Hindlimb muscle (tissue), 1 donor: Measurements from ENCODE around the gene GAMT. TPM values are rescaled to one million over a fixed set of nuclear protein-coding genes. Genes with fewer than 3 reads are reported as not detected.

Experiments
- DNase-seq: peaks from one replicate; pipeline ENCODE4 v3.0.0-alpha.2; 2013
- polyA plus RNA-seq: library from polyadenylated mRNA; unstranded; fragments of 120-200 nt; gene quantifications from one replicate; pipeline ENCODE4 v1.2.1, GENCODE V29; 2013; ENCODE audit not compliant: insufficient read length

Gene GAMT
- polyA plus RNA-seq, 1 donor: 287 TPM

DNA sequence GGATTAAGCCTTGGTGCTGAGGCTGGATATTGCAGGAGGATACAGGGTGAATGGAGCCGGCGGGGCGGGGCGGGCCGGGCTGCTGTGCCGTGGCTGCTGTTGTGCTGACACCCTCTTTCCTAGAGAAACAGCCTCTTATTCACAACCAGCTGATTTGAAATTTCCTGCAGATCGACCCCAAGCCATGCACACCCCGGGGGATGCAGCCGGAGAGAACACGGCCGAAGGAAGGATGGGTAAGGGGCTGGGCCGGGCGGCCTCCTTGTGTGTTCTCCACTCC, 17.1 kb upstream of the GAMT start:
- DNase-seq: no peak

DNA sequence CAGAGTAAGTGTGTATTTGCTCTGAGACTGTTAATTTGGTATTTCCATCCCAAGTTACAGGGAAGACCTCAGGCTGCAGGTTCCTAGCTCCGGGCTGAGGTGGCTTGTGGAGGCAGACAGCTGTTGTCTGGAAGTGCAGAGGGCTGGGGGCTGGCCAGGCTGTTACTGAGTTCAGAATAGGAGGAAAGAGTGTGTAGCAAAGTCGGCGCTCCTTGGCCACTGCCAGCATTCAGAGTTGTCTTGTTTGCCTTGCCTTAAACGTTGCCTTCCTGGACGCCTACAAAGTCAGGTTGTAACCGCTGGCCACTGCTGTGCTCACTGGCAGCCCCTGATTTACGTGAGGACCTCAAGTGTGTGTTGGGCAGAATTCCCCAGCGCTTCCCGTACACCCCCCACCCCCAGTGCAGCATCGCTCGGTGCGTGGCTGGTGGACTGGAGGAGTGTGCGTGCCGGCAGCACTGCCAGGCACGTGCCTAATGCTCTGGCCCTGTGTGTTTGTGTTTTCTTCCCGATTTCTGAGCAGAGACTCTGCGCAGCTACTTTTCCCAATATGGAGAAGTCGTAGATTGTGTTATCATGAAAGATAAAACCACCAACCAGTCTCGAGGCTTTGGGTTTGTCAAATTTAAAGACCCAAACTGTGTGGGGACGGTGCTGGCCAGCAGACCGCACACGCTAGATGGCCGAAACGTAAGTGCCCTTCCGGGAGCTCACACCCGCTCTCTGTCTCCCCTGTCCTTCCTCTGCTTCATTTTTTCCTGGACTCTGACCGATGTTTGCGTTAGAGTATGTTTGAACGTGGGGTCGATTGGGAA, 16.5 kb upstream of the GAMT start:
- no peak for DNase-seq

GRCh38 chr19:1417145-1417544, 15.8 kb upstream of the GAMT start:
- DNase-seq: no peak

DNA sequence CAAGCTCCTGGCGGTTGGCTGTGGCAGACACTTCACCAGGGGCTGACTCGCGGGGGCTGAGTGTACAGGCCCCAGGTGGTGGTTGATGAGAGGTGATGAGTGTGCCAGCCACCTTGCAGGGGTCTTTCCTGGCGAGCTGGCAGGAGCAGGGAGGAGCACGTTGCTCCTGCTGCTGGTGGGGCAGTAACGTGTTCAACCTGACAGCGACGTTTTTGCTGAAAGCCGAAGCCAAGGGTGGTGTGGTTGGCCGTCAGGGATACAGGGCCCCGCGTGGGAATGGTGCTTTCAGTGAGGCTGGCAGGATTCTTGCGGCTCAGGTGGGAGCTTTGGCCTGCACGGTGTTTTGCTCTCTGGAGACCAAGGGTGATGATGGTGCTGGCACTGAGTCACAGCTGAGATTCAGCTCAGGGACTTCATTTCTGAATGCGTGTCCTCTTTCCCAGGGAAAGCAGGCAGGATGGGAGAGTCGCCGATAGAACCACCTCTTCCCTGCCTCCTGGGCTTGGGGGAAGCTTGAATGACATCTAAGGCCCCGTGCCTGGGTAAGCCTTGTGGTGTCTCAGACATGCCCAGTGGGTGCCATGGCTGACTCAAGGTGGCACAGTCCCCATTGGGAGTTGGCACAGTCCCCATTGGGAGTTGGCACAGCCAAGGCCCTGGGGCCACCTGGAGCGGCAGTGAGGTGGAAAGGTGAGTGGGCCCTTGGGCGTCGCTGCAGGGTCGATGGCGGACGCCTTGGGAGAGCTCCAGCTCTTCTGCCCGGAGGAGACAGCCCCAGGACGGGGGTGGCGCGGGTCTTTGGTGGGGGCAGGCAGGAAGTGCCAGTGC, 14.9 kb upstream of the GAMT start:
- no peak for DNase-seq

DNA sequence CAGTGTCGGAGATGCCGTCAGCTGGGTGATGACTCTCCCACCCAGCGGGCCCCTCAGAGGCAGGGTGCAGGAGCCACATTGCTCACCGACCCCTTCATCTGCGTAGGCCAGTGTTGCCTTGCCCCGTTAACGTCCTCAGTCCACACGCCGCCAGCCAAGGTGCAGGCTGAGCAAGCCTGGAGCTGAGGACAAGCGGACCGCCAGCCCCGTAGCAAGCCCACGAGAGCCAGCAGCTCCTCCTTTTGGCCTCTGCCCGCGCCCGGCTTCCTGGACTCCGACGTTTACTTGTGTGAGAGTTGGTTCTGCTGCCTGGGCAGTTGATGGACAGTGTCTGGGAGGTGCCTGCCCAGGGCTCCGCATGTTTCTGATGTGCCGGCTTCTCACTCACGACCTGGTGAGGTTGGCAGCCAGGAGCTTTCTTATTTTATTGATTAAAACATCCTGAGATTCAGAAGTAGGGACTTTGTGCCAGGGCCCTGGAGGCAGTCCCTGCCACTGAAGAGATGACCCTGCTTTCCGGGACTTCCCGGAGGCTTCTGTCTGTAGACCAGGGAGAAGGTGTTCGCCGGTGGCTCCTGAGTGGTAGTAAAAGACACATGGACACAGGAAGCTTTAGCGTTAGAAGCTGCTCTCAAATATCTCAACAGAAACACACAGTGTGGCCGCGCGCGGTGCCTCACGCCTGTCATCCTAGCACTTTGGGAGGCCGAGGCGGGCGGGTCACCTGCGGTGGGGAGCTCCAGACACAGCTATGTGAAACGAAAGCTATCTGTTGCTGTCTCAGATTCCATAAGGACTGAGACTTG, 11.9 kb upstream of the GAMT start:
- no peak for DNase-seq

DNA sequence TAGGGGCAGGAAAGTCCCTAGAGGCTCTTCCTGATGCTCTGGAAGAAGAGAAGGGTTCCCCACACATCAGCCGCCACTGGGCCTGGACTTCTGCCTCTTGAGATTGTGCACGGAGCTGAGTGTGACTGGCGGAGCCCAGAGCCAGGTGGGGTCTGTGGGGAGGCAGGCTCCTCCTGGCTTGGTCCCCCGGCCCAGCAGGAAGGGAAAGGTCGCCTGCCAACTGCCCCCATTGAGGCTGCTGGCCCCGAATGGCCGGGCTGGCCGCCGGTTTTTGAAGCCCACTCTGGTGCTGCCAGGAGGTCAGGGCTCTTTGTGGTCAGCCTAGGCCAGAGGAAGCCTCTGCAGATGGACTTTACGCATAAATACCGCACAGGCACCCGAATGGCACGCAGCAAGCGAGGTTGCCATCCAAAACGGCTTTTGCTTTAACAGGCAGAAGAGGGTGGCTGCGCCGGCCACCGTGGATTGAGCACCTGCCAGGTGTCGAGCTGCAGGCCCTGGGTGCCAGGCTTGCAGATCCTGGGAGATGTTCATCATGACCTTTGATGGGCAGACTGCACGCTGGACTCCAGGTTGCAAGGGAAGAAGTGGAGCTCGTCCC, 11.1 kb upstream of the GAMT start:
- no peak for DNase-seq

GRCh38 chr19:1411255-1412191, 10.2 kb upstream of the GAMT start:
- DNase-seq: peak; percentile 53

DNA sequence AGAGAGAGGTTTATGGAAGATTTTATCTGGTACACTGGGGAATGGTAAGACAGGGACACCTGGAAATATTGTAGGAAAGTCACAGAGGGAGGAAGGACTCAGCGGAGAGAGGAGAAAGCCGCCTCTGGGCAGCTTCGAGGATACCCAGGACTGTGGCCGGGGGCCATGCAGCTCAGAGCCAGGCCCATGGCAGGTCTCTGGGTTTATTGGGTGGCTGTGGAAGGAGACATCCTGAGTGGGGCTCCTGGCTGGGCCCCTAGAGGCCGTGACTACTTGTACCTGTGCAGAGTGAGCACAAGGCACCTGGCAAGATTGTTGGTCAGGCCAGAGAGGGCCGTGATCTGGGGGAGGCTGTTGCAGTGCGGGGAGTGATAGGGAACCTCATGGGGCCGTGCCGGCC, 9.4 kb upstream of the GAMT start:
- no peak for DNase-seq

- DNase-seq: no peak
Measured at GRCh38 chr19:1410136-1410786, 8.9 kb upstream of the GAMT start.

DNA sequence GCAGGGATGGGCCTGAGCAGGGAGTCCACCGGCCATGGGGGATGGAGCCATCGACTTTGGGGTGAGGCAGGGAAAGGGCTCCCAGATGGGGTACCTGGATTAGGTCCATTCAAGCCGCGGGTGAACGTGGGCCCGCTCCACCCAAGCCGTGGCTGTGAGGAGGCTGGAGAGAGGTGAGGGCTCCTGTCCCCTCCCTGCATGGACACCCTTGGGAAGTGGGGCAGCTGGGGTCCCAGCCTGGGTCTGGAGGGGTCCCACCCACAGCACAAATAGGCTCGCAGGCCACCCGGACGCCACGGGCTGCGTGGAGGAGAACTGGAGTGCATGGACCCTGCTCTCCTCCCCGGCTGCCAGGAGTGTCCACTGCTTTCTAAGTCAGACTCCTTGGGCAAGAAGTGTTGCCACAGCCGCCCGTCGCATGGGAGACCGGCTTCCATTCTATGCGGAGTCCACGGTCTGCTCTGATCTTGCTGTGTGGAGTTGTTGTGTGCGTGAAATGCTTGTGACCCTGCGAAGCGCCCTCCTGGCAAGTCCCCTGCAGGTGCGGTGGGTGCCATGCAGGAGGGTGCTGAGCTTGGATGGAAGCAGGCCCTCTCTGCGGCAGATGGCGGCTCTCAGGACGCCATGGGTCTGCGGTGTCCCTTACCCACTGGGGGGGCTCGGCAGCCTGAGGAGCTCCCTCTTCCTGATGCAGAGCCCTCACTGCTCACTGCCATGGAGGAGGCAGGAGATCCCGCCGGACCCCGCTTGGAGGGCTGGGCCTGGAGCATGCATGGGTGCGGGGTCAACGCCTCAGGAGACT, 8.1 kb upstream of the GAMT start:
- no peak for DNase-seq

- DNase-seq: peak; percentile 51
Measured at GRCh38 chr19:1408300-1409203, 7.2 kb upstream of the GAMT start.

GRCh38 chr19:1407528-1408299, 6.4 kb upstream of the GAMT start, which contains the start of gene DAZAP1:
TSS of gene DAZAP1 (plus strand) at chr19:1407586. CDS start at chr19:1407774, 188 bp downstream.
- no peak for DNase-seq

GRCh38 chr19:1406774-1407527, 5.6 kb upstream of the GAMT start:
- DNase-seq: peak; percentile 99

GRCh38 chr19:1402411-1403070, 1.2 kb upstream of the GAMT start:
- DNase-seq: no peak

DNA sequence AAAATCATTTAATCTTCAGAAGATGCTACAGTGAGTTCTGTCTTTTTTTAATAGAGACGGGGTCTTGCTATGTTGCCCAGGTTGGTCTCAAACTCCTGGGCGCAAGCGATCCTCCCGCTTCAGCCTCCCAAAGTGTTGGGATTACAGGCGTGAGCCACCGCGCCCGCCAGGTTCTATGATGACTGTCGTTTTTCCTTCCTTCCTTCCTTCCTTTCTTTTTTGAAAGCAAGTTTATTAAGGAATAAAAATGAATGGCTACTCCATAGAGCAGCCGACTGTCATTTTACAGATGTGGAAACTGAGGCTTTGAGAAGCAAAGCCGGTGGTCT, 511 bp upstream of the GAMT start:
- DNase-seq: no peak

- DNase-seq: no peak
Measured at GRCh38 chr19:1400281-1401137, 833 bp downstream of the GAMT start.
